Activated T-cell treated with anti-CD3 and anti-CD28 coated beads, Interleukin-2, amount 50 U/mL, for 24 hours (primary cell): ENCODE results near the gene HS3ST5.
"Not testable (repeated sequence)": the region's sequence is repeated elsewhere in the genome, so short reads cannot be mapped to it uniquely, and the experiment has no call there.

Experiments used
- DNase-seq: peaks from one replicate; pipeline ENCODE4 v3.0.0-alpha.2; 2020
- H3K27ac Mint-ChIP-seq: 2 replicates; pipeline ENCODE4 v1.8.0; 2020; ENCODE audit warnings: mild to moderate bottlenecking, mixed read lengths
- H3K27me3 Mint-ChIP-seq: 2 replicates; pipeline ENCODE4 v1.8.0; 2020; ENCODE audit warnings: mixed read lengths
- H3K36me3 Mint-ChIP-seq: 2 replicates; pipeline ENCODE4 v1.8.0; 2020; ENCODE audit warnings: low read depth, mixed read lengths
- H3K4me1 Mint-ChIP-seq: 2 replicates; pipeline ENCODE4 v1.8.0; 2020; ENCODE audit warnings: low read depth, mixed read lengths
- H3K4me3 Mint-ChIP-seq: 2 replicates; pipeline ENCODE4 v1.8.0; 2020; ENCODE audit warnings: mild to moderate bottlenecking, moderate library complexity, mixed read lengths
- H3K9me3 Mint-ChIP-seq: 2 replicates; pipeline ENCODE4 v1.8.0; 2020; ENCODE audit warnings: mixed read lengths

HS3ST5 gene

GRCh38 chr6:114108119-114109002 is 234.5 kb downstream of the HS3ST5 start:
- peak; percentile 31 for DNase-seq
- peaks cover 16% of the 10 kb centered on the region for H3K27me3 Mint-ChIP-seq
- H3K9me3 Mint-ChIP-seq = no peaks in the 10 kb centered on the region
- no peak overlapping the region for H3K27ac Mint-ChIP-seq
- H3K36me3 Mint-ChIP-seq = no peaks in the 10 kb centered on the region
- no peaks in the 10 kb centered on the region for H3K4me1 Mint-ChIP-seq
- no peak overlapping the region for H3K4me3 Mint-ChIP-seq

- Mint-ChIP-seq H3K27ac (no peak overlapping the region), H3K27me3 (peaks cover 6% of the 10 kb centered on the region), H3K9me3 (no peaks in the 10 kb centered on the region), H3K36me3 (no peaks in the 10 kb centered on the region), H3K4me3 (no peak overlapping the region), H3K4me1 (no peaks in the 10 kb centered on the region)
- DNase-seq = no peak
Observed at GRCh38 chr6:114106020-114106419, 236.8 kb downstream of the HS3ST5 start.

DNA sequence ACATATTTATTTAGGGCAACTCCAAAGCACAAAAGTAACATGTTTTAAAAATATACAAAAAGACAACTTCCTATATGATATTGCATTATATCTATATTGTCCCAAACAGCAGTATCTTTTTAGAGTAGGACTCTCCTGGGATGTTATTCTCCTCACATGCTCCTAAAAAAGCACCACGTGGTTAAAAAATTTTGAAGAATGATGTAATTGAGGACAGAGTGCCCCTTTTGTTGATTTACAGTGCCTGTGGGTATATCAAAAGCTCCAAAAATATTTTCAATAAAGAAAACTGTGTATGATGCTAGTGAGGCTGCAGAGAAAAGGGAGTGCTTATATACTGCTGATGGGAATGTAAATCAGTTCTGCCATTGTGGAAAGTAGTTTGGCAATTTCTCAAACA is 241.6 kb downstream of the HS3ST5 start:
- H3K27ac Mint-ChIP-seq = no peak overlapping the region
- DNase-seq = no peak
- H3K27me3 Mint-ChIP-seq = peaks cover 12% of the 10 kb centered on the region

DNA sequence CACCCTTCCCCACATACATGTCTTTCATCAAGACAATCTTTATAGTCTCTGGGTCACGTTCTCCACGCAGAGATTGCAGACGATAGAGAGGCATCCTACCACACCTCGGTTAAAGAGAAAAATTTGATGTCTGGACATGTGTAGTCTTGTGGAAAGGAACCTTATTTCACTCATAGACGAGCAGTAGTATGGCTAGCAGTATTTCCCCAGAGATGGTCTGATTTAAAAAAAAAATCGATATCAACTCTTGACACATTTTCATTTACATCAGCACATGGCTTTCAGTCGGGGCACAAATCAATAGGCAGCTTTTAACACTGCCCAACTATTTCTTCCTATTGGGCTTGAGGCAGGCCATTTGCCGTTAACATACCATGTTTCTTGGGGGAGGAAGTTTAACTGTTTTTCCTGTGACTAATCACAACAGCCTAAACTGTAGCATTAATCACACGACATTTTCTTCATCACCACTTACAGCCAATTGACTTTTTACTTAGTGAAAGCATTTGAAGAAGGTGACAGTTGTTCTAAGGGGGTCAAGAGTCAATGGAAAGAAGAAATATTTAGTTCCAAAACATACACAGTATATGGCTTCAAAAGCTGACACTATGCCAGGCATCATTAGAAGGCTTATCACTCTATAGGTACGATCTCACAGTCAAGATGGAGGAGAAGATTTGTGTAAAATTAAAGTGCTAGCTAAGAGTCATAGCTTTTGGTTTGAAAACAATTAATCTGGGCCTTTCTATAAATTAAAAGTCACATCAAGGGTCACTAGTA is 242.4 kb downstream of the HS3ST5 start:
- DNase-seq = no peak
- Mint-ChIP-seq H3K27me3 (peaks cover 12% of the 10 kb centered on the region), H3K36me3 (no peaks in the 10 kb centered on the region), H3K4me3 (no peak overlapping the region), H3K4me1 (no peaks in the 10 kb centered on the region), H3K27ac (no peak overlapping the region), H3K9me3 (no peaks in the 10 kb centered on the region)

More for the DNA sequence above, 241.6 kb downstream of the HS3ST5 start:
- Mint-ChIP-seq H3K36me3 (no peaks in the 10 kb centered on the region), H3K4me1 (no peaks in the 10 kb centered on the region), H3K9me3 (no peaks in the 10 kb centered on the region), H3K4me3 (no peak overlapping the region)

GRCh38 chr6:114096561-114097172 is 246.2 kb downstream of the HS3ST5 start:
- H3K27ac Mint-ChIP-seq = no peak overlapping the region
- H3K4me3 Mint-ChIP-seq = no peak overlapping the region
- no peaks in the 10 kb centered on the region for H3K9me3 Mint-ChIP-seq
- no peaks in the 10 kb centered on the region for H3K36me3 Mint-ChIP-seq
- no peak for DNase-seq
- no peaks in the 10 kb centered on the region for H3K4me1 Mint-ChIP-seq
- H3K27me3 Mint-ChIP-seq = peaks cover 12% of the 10 kb centered on the region

DNA sequence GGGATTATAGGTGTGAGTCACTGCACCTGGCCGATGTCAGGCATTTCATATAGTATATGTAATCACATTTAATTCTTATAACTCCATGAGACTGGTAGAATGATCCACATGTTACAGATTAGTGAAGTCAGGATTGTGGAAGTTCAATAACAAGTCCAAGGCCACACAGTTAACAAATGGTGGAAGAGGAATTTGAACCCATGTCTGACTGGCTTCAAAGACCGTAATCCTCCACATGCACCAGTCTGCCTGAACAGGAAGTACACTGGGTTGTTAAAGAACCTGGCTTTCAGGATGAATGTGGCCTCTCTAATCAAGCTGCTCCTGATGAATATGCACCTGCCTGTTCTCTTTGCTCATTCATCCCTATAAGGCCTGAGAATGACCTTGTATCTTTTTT is 249.9 kb downstream of the HS3ST5 start:
- no peaks in the 10 kb centered on the region for H3K4me1 Mint-ChIP-seq
- H3K27ac Mint-ChIP-seq = no peak overlapping the region
- no peak for DNase-seq
- H3K4me3 Mint-ChIP-seq = no peak overlapping the region
- H3K36me3 Mint-ChIP-seq = no peaks in the 10 kb centered on the region
- peaks cover 11% of the 10 kb centered on the region for H3K27me3 Mint-ChIP-seq
- no peaks in the 10 kb centered on the region for H3K9me3 Mint-ChIP-seq

DNA sequence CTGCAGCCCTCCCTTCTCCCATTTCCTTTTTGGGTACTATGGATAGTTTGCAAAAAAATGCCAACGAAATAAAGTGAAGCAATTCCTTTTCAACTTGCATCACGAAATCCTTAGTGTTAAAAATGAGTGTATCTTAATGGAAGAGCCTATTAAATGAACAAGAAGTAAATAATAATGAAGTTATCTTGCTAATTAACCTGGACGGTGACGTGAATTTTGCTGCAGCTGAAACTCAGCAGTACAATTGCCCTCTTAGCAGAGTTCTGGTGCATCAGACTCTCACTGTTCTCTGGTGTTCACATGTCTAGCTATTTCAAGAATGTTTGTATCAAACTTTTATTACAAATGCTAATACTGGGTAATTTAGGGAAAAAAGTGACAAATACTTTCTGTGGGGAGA is 252.2 kb downstream of the HS3ST5 start:
- Mint-ChIP-seq H3K4me1 (no peaks in the 10 kb centered on the region), H3K4me3 (no peak overlapping the region), H3K27ac (no peak overlapping the region), H3K27me3 (peaks cover 17% of the 10 kb centered on the region), H3K9me3 (no peaks in the 10 kb centered on the region), H3K36me3 (no peaks in the 10 kb centered on the region)
- no peak for DNase-seq

GRCh38 chr6:114087496-114087895 is 255.3 kb downstream of the HS3ST5 start:
- Mint-ChIP-seq H3K9me3 (no peaks in the 10 kb centered on the region), H3K4me1 (no peaks in the 10 kb centered on the region), H3K27me3 (peaks cover 25% of the 10 kb centered on the region), H3K4me3 (no peak overlapping the region), H3K36me3 (no peaks in the 10 kb centered on the region), H3K27ac (no peak overlapping the region)
- no peak for DNase-seq

DNA sequence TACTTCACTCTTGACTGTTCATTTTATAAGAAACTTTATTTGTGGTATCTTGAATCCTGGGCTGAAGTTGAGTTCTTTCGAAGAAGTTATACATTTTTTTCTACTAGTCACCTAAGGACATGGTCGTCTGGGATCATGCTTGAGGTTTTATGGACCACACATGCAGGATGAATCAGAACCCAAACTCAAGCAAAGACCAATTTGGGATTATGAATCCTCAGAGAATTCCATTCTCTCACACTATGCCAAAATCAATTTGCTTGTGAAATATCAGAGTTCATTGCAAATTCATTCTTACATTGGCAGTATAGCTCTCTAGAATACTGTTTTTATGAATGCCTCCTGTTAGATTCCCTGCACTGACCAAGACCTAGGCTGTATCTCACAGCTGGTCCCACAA is 257.6 kb downstream of the HS3ST5 start:
- H3K9me3 Mint-ChIP-seq = no peaks in the 10 kb centered on the region
- no peak overlapping the region for H3K4me3 Mint-ChIP-seq
- no peaks in the 10 kb centered on the region for H3K4me1 Mint-ChIP-seq
- no peak overlapping the region for H3K27ac Mint-ChIP-seq
- no peak for DNase-seq
- peaks cover 24% of the 10 kb centered on the region for H3K27me3 Mint-ChIP-seq
- no peaks in the 10 kb centered on the region for H3K36me3 Mint-ChIP-seq

- no peaks in the 10 kb centered on the region for H3K4me1 Mint-ChIP-seq
- no peak overlapping the region for H3K4me3 Mint-ChIP-seq
- DNase-seq = no peak
- peaks cover 24% of the 10 kb centered on the region for H3K27me3 Mint-ChIP-seq
- no peaks in the 10 kb centered on the region for H3K9me3 Mint-ChIP-seq
- no peak overlapping the region for H3K27ac Mint-ChIP-seq
- H3K36me3 Mint-ChIP-seq = no peaks in the 10 kb centered on the region
Observed at GRCh38 chr6:114084327-114084890, 258.4 kb downstream of the HS3ST5 start.

- Mint-ChIP-seq H3K27ac (no peak overlapping the region), H3K9me3 (no peaks in the 10 kb centered on the region), H3K36me3 (no peaks in the 10 kb centered on the region), H3K4me1 (no peaks in the 10 kb centered on the region), H3K4me3 (no peak overlapping the region), H3K27me3 (peaks cover 21% of the 10 kb centered on the region)
- DNase-seq = no peak
Observed at GRCh38 chr6:114083251-114083650, 259.6 kb downstream of the HS3ST5 start.

- no peaks in the 10 kb centered on the region for H3K36me3 Mint-ChIP-seq
- H3K4me3 Mint-ChIP-seq = no peak overlapping the region
- no peak overlapping the region for H3K27ac Mint-ChIP-seq
- H3K9me3 Mint-ChIP-seq = no peaks in the 10 kb centered on the region
- no peaks in the 10 kb centered on the region for H3K4me1 Mint-ChIP-seq
- DNase-seq = no peak
- peaks cover 14% of the 10 kb centered on the region for H3K27me3 Mint-ChIP-seq
Observed at GRCh38 chr6:114081730-114082129, 261.1 kb downstream of the HS3ST5 start.

- Mint-ChIP-seq H3K27ac (no peak overlapping the region), H3K27me3 (peaks cover 14% of the 10 kb centered on the region), H3K36me3 (no peaks in the 10 kb centered on the region), H3K4me3 (no peak overlapping the region), H3K9me3 (no peaks in the 10 kb centered on the region), H3K4me1 (peaks cover 2% of the 10 kb centered on the region)
- no peak for DNase-seq
Observed at GRCh38 chr6:114080891-114081510, 261.8 kb downstream of the HS3ST5 start.

DNA sequence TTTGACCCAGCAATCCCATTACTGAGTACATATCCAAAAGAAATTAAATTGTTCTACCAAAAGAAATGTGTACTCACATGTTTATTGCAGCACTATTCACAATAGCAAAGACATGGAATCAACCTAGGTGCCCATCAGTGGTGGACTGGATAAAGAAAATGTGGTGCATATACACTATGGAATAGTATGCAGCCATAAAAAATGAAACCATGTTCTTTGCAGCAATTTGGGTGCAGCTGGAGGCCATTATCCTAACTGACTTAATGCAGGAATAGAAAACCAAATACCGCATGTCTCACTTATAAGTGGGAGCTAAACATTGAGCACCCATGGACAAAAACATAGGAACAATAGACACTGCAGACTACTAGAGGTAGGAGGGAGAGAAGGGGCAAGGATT is 262.4 kb downstream of the HS3ST5 start:
- not testable (repeated sequence) for H3K4me1 Mint-ChIP-seq, H3K9me3 Mint-ChIP-seq, DNase-seq, H3K27ac Mint-ChIP-seq, H3K36me3 Mint-ChIP-seq, H3K4me3 Mint-ChIP-seq
- H3K27me3 Mint-ChIP-seq = peaks cover 14% of the 10 kb centered on the region
